ENCODE measurements around the gene TBC1D19. TPM values are rescaled to one million over a fixed set of nuclear protein-coding genes. Genes with fewer than 3 reads are reported as not detected.

The TBC1D19 gene
- total and polyA plus RNA-seq, 2 donors (not counting 1 experiment from before 2014, with no cell fraction given), result 1.8 to 11.0 TPM

DNA sequence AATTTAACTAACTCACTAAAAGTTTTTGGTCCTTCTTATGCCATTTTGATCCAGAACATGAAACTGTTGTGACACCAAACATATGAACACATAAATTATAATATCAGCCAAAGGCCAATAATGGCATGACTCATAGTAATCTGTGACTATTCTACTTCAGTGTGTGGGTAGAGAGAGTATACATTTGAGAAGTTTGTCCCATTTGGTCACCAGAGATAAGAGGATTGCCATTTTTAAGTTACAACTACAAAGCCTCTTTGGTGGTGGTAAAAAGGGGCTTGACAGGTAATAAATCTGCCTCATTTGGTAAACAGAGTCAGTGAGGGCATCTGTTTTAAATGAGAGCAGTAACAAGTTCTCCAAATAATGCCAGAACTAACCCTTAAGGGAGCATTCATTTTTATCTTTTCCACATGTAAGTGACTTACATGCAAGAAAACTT, 117.9 kb downstream of the TBC1D19 start:
- H3K4me3 Mint-ChIP-seq, result no peak overlapping the region
- no peaks in the 10 kb centered on the region for H3K27me3 Mint-ChIP-seq
- no peaks in the 10 kb centered on the region for H3K9me3 Mint-ChIP-seq (ENCODE audit: insufficient read depth)
- Histone ChIP-seq H3K36me3 (replicated peaks in 1 of 2; ENCODE audit: control extremely low read depth in 1 of 2, control insufficient read depth in 1 of 2, extremely low read depth in 1 of 2, insufficient read depth in 2 of 2, low read length in 1 of 2) (no peaks in the 10 kb centered on the region), H3K27me3 (replicated peaks in 1 of 4; ENCODE audit: control extremely low read depth in 1 of 4, control insufficient read depth in 3 of 4, insufficient read depth in 4 of 4, low read length in 3 of 4) (no peaks in the 10 kb centered on the region), H3K27ac (ENCODE audit: low read length in 2 of 2) (no peak overlapping the region), H3K4me2 (replicated peaks; ENCODE audit: low read depth, low read length, poor library complexity, severe bottlenecking) (no peak overlapping the region), H2AFZ (ENCODE audit: insufficient read depth, low read depth, low read length, poor library complexity, severe bottlenecking) (no peak overlapping the region), H3K4me1 (ENCODE audit: control insufficient read depth in 2 of 2, insufficient read depth in 2 of 2, low read length in 2 of 2) (no peaks in the 10 kb centered on the region), H3K79me2 (ENCODE audit: control insufficient read depth, insufficient read depth, low read length) (no peaks in the 10 kb centered on the region), H3K9ac (ENCODE audit: low read length) (no peak overlapping the region), H4K20me1 (ENCODE audit: control insufficient read depth, insufficient read depth, low read length, poor library complexity, severe bottlenecking) (no peaks in the 10 kb centered on the region), H3K9me3 (ENCODE audit: control extremely low read depth in 1 of 3, control insufficient read depth in 2 of 3, insufficient read depth in 1 of 3, low read length in 2 of 3) (no peaks in the 10 kb centered on the region), H3K4me3 (ENCODE audit: control extremely low read depth in 1 of 5, extremely low read depth in 1 of 5, insufficient read depth in 1 of 5, low read depth in 2 of 5, low read length in 4 of 5) (no peak overlapping the region)
- no peak for TF ChIP-seq EZH2 (IDR thresholded peaks at IDR 0.05; ENCODE audit: borderline replicate concordance, insufficient read depth, low read depth, low read length, poor library complexity, severe bottlenecking)
- TF ChIP-seq, protein P1, sequence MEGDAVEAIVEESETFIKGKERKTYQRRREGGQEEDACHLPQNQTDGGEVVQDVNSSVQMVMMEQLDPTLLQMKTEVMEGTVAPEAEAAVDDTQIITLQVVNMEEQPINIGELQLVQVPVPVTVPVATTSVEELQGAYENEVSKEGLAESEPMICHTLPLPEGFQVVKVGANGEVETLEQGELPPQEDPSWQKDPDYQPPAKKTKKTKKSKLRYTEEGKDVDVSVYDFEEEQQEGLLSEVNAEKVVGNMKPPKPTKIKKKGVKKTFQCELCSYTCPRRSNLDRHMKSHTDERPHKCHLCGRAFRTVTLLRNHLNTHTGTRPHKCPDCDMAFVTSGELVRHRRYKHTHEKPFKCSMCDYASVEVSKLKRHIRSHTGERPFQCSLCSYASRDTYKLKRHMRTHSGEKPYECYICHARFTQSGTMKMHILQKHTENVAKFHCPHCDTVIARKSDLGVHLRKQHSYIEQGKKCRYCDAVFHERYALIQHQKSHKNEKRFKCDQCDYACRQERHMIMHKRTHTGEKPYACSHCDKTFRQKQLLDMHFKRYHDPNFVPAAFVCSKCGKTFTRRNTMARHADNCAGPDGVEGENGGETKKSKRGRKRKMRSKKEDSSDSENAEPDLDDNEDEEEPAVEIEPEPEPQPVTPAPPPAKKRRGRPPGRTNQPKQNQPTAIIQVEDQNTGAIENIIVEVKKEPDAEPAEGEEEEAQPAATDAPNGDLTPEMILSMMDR (IDR thresholded peaks at IDR 0.05), result no peak
- ATAC-seq (ENCODE audit: low read depth) (no peak), DNase-seq (no peak)
- H3K27ac Mint-ChIP-seq, result no peak overlapping the region
- intact Hi-C loops (cut with micrococcal nuclease), result no loop called here
- ChIA-PET CTCF (no interaction called here), POLR2A (no interaction called here)
- H3K4me1 Mint-ChIP-seq, result no peaks in the 10 kb centered on the region

DNA sequence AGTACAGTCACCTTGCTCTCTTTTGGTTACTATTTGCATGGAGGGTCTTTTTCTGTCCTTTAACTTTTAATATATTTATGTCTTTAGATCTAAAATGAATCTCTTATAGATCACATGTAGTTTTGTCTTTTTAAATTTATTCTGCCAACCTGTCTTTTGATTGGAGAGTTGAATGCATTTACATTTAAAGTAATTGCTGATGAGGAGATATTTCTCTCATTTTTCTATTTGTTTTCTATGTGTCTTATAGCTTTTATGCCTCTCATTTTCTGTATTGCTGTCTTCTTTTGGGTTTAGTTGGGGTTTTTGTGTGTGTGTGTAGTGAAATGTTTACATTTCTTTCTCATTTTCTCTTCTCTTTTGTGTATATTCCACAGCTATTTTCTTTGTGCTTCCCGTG, 123.5 kb downstream of the TBC1D19 start:
- Histone ChIP-seq H3K4me2 (replicated peaks; ENCODE audit: low read depth, low read length, poor library complexity, severe bottlenecking) (no peak overlapping the region), H3K27ac (ENCODE audit: low read length in 2 of 2) (no peak overlapping the region), H3K36me3 (replicated peaks in 1 of 2; ENCODE audit: control extremely low read depth in 1 of 2, control insufficient read depth in 1 of 2, extremely low read depth in 1 of 2, insufficient read depth in 2 of 2, low read length in 1 of 2) (no peaks in the 10 kb centered on the region), H2AFZ (ENCODE audit: insufficient read depth, low read depth, low read length, poor library complexity, severe bottlenecking) (no peak overlapping the region), H3K9me3 (ENCODE audit: control extremely low read depth in 1 of 3, control insufficient read depth in 2 of 3, insufficient read depth in 1 of 3, low read length in 2 of 3) (peaks cover 0 to 1% (median 0%) of the 10 kb centered on the region in 3 donors), H3K27me3 (replicated peaks in 1 of 4; ENCODE audit: control extremely low read depth in 1 of 4, control insufficient read depth in 3 of 4, insufficient read depth in 4 of 4, low read length in 3 of 4) (no peaks in the 10 kb centered on the region), H3K4me3 (ENCODE audit: control extremely low read depth in 1 of 5, extremely low read depth in 1 of 5, insufficient read depth in 1 of 5, low read depth in 2 of 5, low read length in 4 of 5) (no peak overlapping the region), H3K79me2 (ENCODE audit: control insufficient read depth, insufficient read depth, low read length) (no peaks in the 10 kb centered on the region), H4K20me1 (ENCODE audit: control insufficient read depth, insufficient read depth, low read length, poor library complexity, severe bottlenecking) (no peaks in the 10 kb centered on the region), H3K4me1 (ENCODE audit: control insufficient read depth in 2 of 2, insufficient read depth in 2 of 2, low read length in 2 of 2) (no peaks in the 10 kb centered on the region), H3K9ac (ENCODE audit: low read length) (no peak overlapping the region)
- Mint-ChIP-seq H3K27ac (no peak overlapping the region), H3K4me3 (no peak overlapping the region), H3K27me3 (no peaks in the 10 kb centered on the region), H3K4me1 (no peaks in the 10 kb centered on the region), H3K9me3 (ENCODE audit: insufficient read depth) (peaks cover 3% of the 10 kb centered on the region)
- ChIA-PET CTCF (no interaction called here), POLR2A (no interaction called here)
- DNase-seq (no peak), ATAC-seq (ENCODE audit: low read depth) (no peak)
- intact Hi-C loops (cut with micrococcal nuclease), result no loop called here
- no CpG with 5 or more reads among the region's 1 CpG for WGBS (ENCODE audit: insufficient coverage)
- no peak for TF ChIP-seq EZH2 (IDR thresholded peaks at IDR 0.05; ENCODE audit: borderline replicate concordance, insufficient read depth, low read depth, low read length, poor library complexity, severe bottlenecking)
- TF ChIP-seq, protein P1 (IDR thresholded peaks at IDR 0.05), result no peak
